HG03066 (cell line): ENCODE data around the gene SH3BP4.

Experiments used
- ATAC-seq: cut with Tn5 transposase; IDR thresholded peaks from one replicate; pipeline ENCODE4 v1.9.1; 2021; ENCODE audit warnings: low read depth; ENCODE audit not compliant: unreplicated experiment

The SH3BP4 gene

DNA sequence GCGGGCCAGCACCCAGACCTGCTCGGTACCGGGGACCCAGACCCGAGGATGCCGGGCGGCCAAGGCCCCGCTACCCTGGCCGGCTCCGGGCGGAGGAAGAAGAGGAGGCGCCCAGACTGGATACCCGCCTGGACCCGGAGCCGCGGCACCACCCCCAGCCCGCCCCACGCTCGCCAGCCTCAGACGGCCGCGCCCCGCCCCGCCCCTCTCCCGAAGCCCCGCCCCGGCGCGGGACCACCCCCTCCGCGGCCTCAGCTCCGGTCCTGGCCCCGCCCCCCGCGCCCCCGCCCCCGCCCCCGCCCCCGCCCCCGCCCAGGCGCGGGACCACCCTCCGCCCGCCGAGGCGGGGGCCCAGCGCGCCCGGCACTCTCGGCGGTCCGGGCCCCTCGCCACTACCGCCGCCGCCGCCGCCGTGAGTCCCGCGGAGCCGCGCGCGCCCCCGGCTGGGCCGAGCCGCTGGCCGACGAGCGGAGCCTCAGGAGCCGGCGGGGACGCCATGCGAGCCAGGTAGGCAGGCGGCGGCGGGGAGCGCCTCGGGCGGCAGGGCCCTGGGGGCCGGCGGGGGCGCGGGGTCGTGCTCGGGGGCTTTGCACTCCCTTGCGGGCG lies at the start of gene SH3BP4:
SH3BP4 (plus strand) TSS at position 354 of the 606 bp plus-strand sequence. CDS start 82,986 bp downstream, outside the sequence.
- ATAC-seq: no peak

DNA sequence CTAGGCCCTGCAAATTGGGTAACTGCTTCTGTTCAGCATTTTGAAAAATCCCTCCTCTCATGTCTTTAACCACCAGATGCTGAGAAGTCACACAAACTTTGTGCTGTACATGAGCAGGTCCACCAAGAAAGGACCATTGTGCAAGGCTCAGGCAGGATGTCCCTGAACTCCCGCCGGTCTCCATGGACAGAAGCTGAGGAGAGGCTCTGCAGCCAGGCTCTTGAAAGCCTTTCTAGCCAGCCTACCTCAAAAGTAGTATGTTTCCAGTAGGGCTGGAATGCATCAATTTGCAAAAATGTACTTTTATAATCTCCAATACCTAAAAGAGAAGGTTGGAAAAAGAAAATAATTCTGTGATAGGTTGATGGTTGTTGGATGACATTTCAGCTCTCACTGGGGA lies 47.0 kb upstream of the SH3BP4 start:
- no peak for ATAC-seq

DNA sequence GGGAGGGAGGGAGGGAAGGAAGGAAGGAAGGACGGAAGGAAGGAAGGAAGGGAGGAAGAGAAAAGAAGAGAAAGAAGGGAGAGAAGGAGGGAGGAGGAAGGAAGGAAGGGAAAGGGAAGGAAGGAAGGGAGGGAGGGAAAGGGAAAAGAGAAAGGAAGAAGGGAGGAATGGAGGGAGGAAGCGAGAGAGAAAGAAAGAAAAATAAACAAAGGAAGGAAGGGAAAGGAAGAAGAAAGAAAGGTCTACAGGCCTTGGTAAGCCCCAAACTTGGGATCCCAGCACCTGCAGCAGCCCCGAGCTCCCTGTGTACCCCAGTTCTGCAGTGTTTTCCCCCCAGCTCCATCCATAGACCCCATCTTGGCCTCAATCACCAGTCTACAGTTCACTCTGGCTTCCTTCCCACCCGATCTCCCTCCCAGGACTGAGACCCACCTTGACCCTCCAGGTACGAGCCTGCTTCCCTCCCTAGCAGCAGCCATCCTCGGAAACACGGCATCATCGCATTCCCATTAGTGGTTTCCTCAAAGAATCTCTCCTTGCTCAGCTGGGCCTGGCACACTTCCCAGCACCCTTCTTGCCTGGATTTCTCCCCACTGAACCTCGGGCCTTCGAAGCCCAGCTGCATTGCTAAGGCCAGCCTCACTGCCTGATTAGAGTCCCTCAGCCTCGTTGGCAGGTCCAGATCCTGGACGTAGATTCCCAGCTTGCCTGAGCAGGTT lies 46.1 kb upstream of the SH3BP4 start:
- no peak for ATAC-seq

- no peak for ATAC-seq
Observed at GRCh38 chr2:234910186-234910679, 41.6 kb upstream of the SH3BP4 start.

- ATAC-seq: no peak
Observed at GRCh38 chr2:234911271-234911670, 40.5 kb upstream of the SH3BP4 start.

- no peak for ATAC-seq
Observed at GRCh38 chr2:234912437-234912836, 39.4 kb upstream of the SH3BP4 start.

DNA sequence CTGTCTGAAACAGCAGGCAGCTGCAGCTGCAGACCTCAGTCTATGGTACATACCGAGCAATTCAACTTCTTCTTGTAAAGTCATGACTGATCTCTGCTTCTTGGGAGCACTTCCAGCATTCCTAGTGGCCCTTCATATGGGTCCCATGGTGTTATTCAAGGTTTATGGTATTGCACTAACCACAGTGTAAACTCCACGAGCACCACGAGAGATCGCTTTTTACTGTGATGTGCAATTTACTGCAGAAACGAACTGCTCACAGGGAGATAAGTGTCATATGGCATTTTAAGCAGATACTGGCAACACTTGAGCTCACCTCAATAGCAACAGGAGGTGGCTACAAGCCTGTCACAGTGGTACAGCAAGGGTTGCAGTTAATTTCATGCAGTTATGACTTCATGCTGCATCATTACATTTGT lies 38.6 kb upstream of the SH3BP4 start:
- ATAC-seq: no peak

- no peak for ATAC-seq
Observed at GRCh38 chr2:234914371-234915154, 37.3 kb upstream of the SH3BP4 start.

DNA sequence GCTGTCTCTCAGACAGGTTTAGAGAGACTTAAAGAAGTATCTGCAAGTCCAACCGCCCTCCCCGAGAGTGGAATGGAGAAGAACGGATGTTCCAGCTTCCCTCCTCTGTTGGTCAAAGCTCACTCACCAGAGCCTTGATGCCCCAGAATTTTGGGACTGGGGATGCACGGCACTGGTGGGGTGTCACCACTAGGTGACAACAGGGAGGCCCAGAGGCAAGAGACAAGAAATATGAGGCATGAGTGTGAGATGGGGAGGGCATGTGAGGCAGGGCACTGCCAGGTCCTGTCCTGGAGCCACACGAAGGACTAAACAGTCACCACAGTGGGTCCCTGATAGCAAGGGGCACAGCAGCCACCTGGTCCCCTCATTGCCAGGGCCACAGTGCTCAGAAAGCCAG lies 35.1 kb upstream of the SH3BP4 start:
- no peak for ATAC-seq

GRCh38 chr2:234917211-234917975 lies 34.4 kb upstream of the SH3BP4 start:
- no peak for ATAC-seq

- no peak for ATAC-seq
Observed at GRCh38 chr2:234919711-234920110, 32.1 kb upstream of the SH3BP4 start.

GRCh38 chr2:234920836-234921235 lies 31.0 kb upstream of the SH3BP4 start:
- no peak for ATAC-seq

DNA sequence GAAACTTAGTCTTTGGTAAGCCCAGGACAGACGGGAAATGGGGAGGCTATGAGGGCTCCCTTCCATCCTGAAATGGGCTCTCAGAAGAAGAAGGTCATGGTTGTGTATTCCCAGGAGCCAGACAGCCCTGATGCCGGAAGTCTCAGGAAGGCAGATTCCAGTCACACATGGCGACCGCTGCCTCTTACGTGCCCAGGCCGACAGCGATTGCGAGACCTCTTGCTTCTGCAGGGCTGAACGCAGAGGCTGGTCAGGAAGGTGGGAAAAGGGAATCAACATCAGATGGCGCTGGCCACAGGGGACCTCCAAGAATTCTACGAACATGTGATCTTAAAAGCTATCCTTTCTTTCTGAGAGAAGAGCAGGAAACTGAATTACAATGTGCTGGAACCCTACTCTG lies 22.8 kb upstream of the SH3BP4 start:
- ATAC-seq: no peak

DNA sequence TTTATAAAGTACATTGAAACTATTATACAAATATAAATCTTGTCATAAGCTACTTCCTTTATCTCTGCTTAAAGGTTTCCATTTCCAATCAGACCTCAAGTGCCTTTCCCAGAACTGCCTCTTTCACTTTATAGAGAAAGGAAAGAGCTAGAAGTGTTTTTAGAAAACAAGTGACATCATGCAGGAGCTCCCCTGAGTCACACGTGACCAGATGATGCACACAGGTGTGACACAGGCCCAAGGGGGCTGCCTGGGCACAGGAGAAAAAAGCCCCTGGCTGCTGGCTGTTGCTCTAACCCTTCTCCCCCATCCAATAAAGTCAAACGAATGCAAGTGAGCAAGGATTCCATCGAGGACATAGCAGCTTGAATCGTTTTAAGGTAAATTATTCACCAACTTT lies 21.4 kb upstream of the SH3BP4 start:
- ATAC-seq: no peak

DNA sequence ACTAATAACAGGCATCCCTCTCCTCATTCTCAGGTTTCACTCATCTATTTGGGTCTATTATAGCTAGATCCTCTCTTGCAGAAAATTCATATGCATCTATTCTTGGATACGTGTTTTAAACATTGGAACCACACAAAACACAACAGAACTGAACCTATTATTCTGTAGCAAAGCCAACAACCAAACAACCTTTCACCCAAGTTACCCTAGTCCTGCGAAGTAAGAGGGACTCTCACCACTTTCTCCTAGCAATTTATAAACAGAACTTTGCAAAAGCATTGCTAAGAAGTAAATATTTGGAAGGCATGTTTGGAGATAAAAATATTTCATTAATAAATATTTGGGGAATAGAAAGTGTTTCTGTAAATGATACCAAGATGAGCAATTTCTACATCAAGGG lies 20.4 kb upstream of the SH3BP4 start:
- ATAC-seq: no peak

GRCh38 chr2:234932591-234933168 lies 19.1 kb upstream of the SH3BP4 start:
- ATAC-seq: no peak

GRCh38 chr2:234935311-234935710 lies 16.5 kb upstream of the SH3BP4 start:
- ATAC-seq: no peak

DNA sequence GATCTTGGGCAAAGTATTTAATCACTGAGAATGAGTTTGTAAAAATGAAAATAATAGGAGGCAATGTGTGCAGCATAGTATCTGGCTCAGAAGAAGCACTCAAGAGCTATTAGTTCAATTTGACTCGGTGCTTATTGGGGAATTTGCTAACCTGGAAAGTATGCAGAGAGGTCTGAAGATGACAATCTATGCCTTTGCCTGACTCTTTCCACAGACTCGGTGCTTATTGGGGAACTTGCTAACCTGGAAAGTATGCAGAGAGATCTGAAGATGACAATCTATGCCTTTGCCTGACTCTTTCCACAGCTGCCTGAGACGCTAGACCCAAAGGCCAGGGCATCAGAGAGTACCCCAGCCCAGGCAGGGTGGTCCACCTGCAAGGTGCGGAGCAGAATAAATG lies 12.2 kb upstream of the SH3BP4 start:
- no peak for ATAC-seq

DNA sequence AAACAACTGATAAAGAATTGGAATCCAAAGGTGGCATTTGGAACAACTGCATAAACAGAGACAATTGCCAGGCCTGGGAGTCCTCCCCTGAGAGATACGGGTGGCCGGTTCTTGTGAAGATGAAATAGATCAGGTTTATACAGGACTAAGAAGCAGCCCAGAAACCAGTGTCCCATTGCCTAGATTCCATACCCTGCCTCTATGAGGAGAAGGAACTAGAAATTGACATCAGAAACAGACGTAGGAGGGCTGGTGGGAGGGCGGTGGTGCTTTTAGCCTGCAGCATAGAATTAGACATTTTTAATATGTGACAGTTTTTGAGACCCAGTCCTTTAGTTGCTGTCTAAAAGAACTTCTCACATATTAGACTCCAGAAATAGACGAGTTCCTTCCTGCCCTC lies 11.8 kb upstream of the SH3BP4 start:
- no peak for ATAC-seq

GRCh38 chr2:234940527-234940926 lies 11.3 kb upstream of the SH3BP4 start:
- no peak for ATAC-seq
